Fibroblast of skin of right quadriceps (primary cell): ENCODE measurements around the gene FAM227A.
A peak's percentile ranks its signal among the peaks of the same experiment; 100 is the strongest.
"Not testable (repeated sequence)": the region's sequence is repeated elsewhere in the genome, so short reads cannot be mapped to it uniquely, and the experiment has no call there.

ENCODE experiments used
- DNase-seq: peaks from one replicate; pipeline ENCODE4 v3.0.0-alpha.2; 2013

FAM227A gene

DNA sequence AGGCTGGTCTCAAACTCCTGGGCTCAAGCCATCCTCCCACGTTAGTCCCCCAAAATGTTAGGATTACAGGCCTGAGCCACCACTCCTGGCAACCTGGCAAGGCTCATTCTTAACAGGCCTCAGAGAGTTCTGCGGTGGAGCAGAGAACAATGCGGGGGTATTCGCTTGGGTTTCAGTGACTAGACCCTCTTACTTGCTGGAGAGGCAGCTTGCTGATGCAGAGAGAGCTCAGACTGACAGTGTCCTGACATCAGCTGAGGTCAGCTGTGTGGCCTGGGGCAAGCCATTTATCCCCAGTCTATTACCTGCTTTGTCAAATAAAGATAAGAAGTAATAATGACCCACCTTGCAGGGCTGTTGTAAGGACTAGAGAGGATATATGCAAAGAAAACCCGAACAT lies 46.0 kb downstream of the FAM227A start:
- DNase-seq: no peak

DNA sequence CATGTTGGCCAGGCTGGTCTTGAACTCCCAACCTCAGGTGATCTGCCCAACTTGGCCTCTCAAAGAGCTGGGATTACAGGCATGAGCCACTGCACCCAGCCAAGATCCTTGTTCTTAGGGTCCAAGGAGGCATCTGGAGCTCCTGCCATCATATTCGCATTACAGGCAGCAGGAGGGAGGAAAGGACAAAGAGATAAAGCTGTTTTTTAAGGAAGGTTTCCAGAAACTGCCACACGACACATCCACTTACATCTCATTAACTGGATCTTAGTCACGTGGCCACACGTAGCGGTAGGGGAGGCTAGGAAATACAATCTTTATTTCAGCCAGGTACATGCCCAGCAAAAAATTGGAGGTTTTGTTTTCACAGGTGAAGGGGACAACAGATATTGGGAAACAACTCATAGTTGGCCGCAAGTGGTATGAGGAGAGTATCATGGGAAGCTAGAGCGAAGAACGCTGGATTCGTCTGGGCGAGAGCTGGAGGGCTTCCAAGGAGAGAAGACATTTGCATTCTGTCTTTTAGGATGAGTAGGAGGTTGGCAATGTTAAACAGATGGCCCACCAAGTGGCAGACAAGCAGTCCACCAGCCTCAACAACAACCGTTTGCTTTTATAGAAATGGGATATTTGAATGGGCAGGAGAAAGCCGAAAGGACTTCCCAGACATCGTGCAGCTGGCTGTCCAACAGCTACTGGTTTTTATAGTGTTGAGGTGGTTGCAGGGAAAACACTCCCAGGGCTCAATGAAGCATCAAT lies 47.0 kb downstream of the FAM227A start:
- no peak for DNase-seq

DNA sequence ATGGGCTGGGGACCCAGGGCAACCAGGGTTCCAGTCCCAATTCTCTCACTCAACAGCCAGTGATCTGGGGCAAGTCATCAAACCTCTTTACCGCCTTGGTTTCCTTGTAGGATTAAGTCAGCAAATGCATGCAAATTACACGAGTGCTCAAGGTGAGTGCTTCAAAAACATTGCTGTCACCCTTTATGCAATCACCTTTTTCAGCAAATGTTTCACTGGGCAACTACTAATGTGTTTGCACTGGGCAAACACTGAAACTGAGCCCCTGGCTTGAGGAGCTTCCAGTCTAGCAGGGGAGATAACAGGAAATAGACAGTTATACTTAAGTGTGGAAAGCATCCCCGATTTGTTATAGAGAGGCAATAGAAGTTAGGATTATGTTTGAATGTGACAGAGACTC lies 48.5 kb downstream of the FAM227A start:
- no peak for DNase-seq

DNA sequence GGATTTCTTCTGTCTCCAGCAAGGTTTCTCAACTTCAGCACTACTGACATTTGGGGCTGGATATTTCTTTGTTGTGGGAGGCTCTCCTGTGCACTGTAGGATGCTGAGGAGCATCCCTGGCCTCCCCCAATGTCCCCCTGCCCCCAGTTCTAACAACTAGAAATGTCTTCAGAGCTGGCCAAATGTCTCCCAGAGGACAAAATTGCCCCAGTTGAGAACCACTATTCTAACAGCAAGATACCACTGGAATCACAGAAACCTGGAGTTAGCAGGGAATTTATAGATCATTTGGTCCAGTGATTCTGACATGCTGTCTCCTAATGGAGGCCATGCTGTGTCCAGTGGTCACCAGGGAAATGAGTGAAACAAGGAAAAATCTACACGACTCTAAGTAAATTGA lies 54.0 kb downstream of the FAM227A start:
- no peak for DNase-seq

DNA sequence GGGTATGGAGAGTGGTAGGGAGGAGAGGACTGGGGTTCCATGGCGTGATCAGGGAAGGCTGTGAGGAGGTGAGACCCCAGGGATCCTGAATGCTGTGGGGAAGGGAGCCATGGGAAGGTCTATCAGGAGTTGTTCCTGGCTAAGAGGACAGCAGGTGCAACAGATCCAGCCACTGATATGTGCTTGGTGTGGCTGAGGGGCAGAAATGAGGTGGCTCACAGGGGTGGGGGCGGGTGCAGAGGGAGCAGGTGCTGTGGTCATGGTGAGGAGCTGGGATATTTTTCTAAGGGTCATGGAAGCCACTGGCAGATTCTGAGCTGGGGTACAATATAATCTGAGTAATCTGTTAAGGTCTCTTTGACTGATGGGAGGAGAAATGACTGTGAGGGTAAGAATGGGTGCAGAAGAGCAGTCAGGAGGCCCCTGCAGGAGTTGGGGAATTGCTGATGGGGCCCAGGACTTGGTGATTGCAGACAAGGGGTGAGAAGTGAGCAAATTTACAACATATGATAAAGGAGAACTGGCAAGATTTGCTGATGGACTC lies 54.9 kb downstream of the FAM227A start:
- DNase-seq: no peak

DNA sequence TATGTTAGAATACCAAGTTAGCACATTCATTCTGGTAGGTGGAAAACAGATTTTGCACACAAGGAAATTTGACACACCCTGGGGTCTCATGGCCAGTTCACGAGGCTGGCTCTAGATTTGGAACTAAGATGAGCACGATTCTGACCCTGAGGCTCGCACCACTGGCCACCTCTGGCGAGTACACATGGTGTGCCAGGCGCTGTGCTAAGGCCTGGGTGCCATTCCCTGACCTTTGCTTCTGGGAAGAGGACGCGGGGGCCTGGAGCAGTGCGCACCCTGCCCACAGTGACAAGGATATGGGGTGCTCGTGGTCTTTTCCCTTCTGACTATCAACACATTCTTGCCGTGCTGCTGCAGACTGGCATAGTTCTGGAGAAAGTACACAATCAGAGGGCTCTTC lies 56.7 kb downstream of the FAM227A start:
- no peak for DNase-seq

- DNase-seq: not testable (repeated sequence)
Observed at GRCh38 chr22:38582923-38583322, 73.3 kb downstream of the FAM227A start.

GRCh38 chr22:38578505-38578904 lies 77.7 kb downstream of the FAM227A start:
- no peak for DNase-seq

GRCh38 chr22:38572065-38572464 lies 84.1 kb downstream of the FAM227A start:
- DNase-seq: peak; percentile 42

- DNase-seq: no peak
Observed at GRCh38 chr22:38570779-38571364, 85.3 kb downstream of the FAM227A start.

GRCh38 chr22:38569972-38570778 lies 86.0 kb downstream of the FAM227A start, which contains the start of gene DMC1:
DMC1 (minus strand) TSS chr22:38570183; CDS start chr22:38568256, 1,927 bp downstream.
- peak; percentile 88 for DNase-seq

GRCh38 chr22:38569181-38569971 lies 86.8 kb downstream of the FAM227A start:
- no peak for DNase-seq

DNA sequence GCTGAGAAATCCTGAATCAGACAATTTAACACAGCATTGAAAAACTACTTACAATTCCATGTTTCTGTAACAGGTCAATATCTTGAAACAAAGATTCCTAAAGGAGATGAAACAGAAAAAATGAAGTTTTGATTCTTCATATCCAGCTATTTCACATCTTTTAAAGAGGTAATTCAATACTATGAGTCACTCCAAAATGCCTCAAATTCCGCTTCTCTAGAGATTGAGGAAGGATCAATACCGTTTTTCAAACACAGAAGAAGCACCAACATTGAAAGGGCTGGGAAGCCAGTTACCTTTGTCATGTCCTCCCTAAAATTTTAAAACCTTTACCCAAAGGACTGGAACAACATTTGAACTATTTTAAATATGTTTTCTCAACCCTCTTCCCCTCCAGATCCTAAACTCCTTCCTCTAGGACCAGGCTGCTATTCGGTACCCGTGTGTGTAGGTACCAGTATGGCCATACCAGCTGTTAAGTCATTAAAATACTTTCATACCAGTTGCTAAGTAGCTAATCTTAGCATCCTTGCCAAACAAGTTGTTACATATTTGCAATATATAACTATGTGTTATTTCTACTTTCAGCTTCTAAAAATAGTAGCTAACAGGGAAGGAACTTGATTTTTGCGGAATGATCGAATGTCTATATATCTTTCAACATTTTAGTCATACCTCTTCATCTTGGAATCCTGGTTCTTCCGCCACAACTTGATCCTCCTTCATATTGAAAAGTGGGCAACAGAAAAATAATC lies 88.5 kb downstream of the FAM227A start:
- peak; percentile 49 for DNase-seq

DNA sequence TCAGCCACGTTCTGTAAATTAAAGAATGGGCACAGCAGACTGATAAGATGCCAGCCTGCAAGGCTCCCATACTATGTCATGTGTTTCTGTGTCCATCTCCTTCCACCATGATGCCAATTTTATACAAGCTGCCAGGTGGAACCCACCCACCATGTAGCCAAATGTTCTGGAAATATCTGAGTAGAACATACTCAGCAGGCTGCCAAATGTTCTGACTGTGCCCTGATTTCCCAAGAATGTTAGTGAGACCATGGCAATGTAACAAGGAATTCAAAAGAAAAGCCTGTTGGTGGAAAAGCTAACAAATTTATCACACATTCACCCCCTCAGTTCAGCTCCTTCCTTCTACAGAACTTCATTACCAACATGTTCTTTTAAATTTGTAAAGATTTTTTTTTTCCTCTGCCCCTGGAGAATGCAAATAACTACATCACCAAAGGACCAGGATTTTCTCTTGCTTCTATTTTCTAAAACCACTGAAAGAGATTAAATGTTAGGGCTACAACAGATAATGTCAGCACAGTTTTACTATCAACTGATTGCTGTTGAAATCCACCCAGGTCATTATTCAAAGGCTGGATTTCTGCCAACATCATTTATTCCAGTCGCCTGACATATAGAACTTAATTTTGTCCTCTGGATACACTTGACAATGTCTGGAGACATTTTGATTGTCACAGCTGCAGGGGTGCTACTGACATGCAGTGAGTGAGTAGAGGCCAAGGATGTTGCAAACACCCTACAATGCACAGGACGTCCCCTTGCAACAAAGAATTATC lies 89.3 kb downstream of the FAM227A start:
- no peak for DNase-seq

DNA sequence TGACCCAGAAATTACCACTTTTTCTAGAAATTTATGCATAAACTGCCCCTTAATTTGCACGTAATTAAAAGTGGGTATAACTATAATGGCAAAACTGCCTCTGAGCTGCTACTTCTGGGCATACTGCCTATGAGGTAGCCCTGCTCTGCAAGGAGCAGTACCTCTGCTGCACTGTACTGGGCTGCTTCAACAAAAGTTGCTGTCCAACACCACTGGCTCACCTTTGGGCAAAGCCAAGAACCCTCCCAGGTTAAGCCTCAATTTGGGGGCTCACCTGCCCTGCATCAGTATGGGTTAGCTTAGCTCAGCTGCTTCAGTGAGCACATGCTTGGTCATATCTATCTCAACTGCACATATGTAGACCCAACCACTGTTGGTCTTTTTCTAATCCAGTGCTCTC lies 90.8 kb downstream of the FAM227A start:
- no peak for DNase-seq

- no peak for DNase-seq
Observed at GRCh38 chr22:38564669-38565068, 91.5 kb downstream of the FAM227A start.

- peak; percentile 78 for DNase-seq
Observed at GRCh38 chr22:38554281-38554680, 101.9 kb downstream of the FAM227A start.

DNA sequence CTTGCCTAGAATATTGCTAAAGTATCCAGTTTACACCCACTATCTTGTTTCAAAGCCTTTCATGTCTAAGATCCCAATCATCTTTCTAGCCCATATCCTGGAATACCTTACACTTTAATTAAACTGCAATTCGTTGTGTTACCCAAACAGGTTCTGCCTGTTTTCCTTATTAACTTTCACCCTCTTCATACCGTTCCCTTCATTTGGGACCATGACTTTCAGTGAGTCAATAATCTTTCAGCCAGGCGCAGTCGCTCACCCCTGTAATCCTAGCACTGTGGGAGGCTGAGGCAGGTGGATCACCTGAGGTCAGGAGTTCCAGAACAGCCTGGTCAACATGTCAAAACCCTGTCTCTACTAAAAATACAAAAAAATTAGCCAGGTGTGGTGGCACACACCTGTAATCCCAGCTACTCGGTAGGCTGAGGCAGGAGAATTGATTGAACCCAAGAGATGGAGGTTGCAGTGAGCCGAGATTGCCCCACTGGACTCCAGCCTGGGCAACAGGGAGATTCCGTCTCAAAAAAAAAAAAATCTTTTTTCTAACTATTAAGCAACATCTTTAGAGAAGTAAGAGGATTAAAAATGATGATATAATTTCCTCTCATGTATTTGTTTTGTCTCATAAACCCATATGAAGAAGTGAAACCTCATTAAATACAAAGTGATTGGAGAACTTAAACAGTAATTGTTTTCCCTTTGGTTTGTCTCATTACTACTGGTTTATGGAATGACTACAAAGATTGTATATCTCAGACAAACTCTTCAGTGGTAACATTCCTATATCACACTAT lies 106.9 kb downstream of the FAM227A start:
- no peak for DNase-seq

- DNase-seq: no peak
Observed at GRCh38 chr22:38540701-38541100, 115.5 kb downstream of the FAM227A start.

GRCh38 chr22:38531251-38531938 lies 124.8 kb downstream of the FAM227A start:
- DNase-seq: no peak
